HepG2 (cell line): ENCODE data around the gene UBE2O. TPM values are rescaled to one million over a fixed set of nuclear protein-coding genes. Genes with fewer than 3 reads are reported as not detected.

Source experiments
- ATAC-seq: fragments of 200-7000 bp; cut with Tn5 transposase; 3 replicates; pipeline ENCODE4 v1.9.1; 2020; ENCODE audit warnings: mild to moderate bottlenecking, moderate library complexity
- BruUV-seq: library from RNA; stranded (reverse); fragments of 400-500 nt; replicated peaks from 2 replicates; lab custom pipeline; 2021; lab: Mats Ljungman, UMichigan
- CTCF ChIA-PET: fragments of 300-600 bp; formaldehyde crosslinking; extraction: SDS; loops from one replicate; lab custom pipeline; 2021; ENCODE audit warnings: low total read pairs, inconsistent platforms, low intra/inter-chr PET ratio; lab: Yijun Ruan, JAX
- POLR2A ChIA-PET: fragments of 350-600 bp; sonication (Branson Sonifier 250); formaldehyde crosslinking; loops from one replicate; lab custom pipeline; 2020; ENCODE audit warnings: antibody characterized with exemption, inconsistent platforms; lab: Yijun Ruan, JAX
- DNase-seq: peaks from one replicate; pipeline ENCODE4 v3.0.0-alpha.2; 2015; ENCODE audit warnings: low spot score
- FAIRE-seq: peaks from 3 replicates; lab custom pipeline; 2011; peaks lifted over from hg19 to GRCh38; lab: Jason Lieb, UNC
- H2AFZ ChIP-seq: one replicate; pipeline ENCODE4 v1.6.1; 2011; ENCODE audit warnings: low read length, inconsistent platforms
- H3K27ac ChIP-seq: fragments of 300-600 bp; 3 replicates; pipeline ENCODE4 v1.8.0; 2011; ENCODE audit warnings: mixed run types, mild to moderate bottlenecking, mixed read lengths, low read length, inconsistent platforms; ENCODE audit not compliant: insufficient read depth; ENCODE audit errors: extremely low read length
- H3K27me3 ChIP-seq, 2 experiments: fragments of 200-600 bp in 1 of 2; 2 replicates in 1 of 2; 3 replicates in 1 of 2; pipeline versions ENCODE4 v1.6.0 to v1.8.0; 2011; ENCODE audit warnings: low read length in 2 of 2, mild to moderate bottlenecking in 2 of 2, moderate library complexity in 2 of 2, inconsistent platforms in 1 of 2; ENCODE audit not compliant: insufficient read depth in 2 of 2, control insufficient read depth in 1 of 2
- H3K36me3 ChIP-seq, 2 experiments: fragments of 200-600 bp in 1 of 2; replicated peaks in 1 of 2; 2 replicates in 1 of 2; 3 replicates in 1 of 2; pipeline versions ENCODE4 v1.5.1 to v1.8.0; 2011; ENCODE audit warnings: low read length in 2 of 2, inconsistent platforms in 1 of 2; ENCODE audit not compliant: insufficient read depth in 2 of 2, control insufficient read depth in 1 of 2
- H3K4me1 ChIP-seq: 2 replicates; pipeline ENCODE4 v1.5.1; 2012; ENCODE audit warnings: low read length, inconsistent platforms; ENCODE audit not compliant: insufficient read depth
- H3K4me2 ChIP-seq: 2 replicates; pipeline ENCODE4 v1.6.0; 2011; ENCODE audit warnings: low read depth, low read length, inconsistent platforms
- H3K4me3 ChIP-seq, 3 experiments: fragments of 200-600 bp in 1 of 3; sonication (generic), shearing (Covaris generic) in 1 of 3; replicated peaks in 1 of 3; 2 replicates each; pipeline ENCODE4 v1.5.1; 2011 to 2016; ENCODE audit warnings: low read length in 3 of 3, inconsistent platforms in 2 of 3, low read depth in 2 of 3, mild to moderate bottlenecking in 2 of 3, control low read depth in 1 of 3, mixed read lengths in 1 of 3; ENCODE audit not compliant: insufficient read depth in 1 of 3
- H3K79me2 ChIP-seq: one replicate; pipeline ENCODE4 v1.6.1; 2011; ENCODE audit warnings: low read length, inconsistent platforms; ENCODE audit not compliant: insufficient read depth
- H3K9ac ChIP-seq: 2 replicates; pipeline ENCODE4 v1.6.0; 2011; ENCODE audit warnings: mild to moderate bottlenecking, low read depth, low read length, inconsistent platforms; ENCODE audit not compliant: insufficient read depth
- H3K9me3 ChIP-seq: 2 replicates; pipeline ENCODE4 v1.5.1; 2012; ENCODE audit warnings: mild to moderate bottlenecking, low read length
- H4K20me1 ChIP-seq: 2 replicates; pipeline ENCODE4 v1.6.0; 2011; ENCODE audit warnings: inconsistent platforms, mild to moderate bottlenecking, low read length, moderate library complexity; ENCODE audit not compliant: insufficient read depth
- IRF2 ChIP-seq: IDR thresholded peaks from 2 replicates; pipeline ENCODE4 v1.6.1; 2018; ENCODE audit warnings: missing genetic modification reagents, missing compliant biosample characterization
- JUN ChIP-seq: sonication (generic); formaldehyde crosslinking; IDR thresholded peaks from 2 replicates; pipeline ENCODE4 v1.4.0; 2020; ENCODE audit warnings: mild to moderate bottlenecking, missing genetic modification reagents
- NONO ChIP-seq, 2 experiments: fragments of 450-650 bp in 1 of 2; sonication (generic) in 1 of 2; formaldehyde crosslinking in 1 of 2; IDR thresholded peaks in 1 of 2; conservative IDR thresholded peaks in 1 of 2; 2 replicates each; pipeline versions ENCODE4 v1.6.1 to v1.8.0; 2017 to 2022; ENCODE audit warnings: mild to moderate bottlenecking in 1 of 2, missing genetic modification reagents in 1 of 2, moderate library complexity in 1 of 2
- PTBP1 ChIP-seq: fragments of 200-400 bp; formaldehyde crosslinking; IDR thresholded peaks from 2 replicates; pipeline ENCODE4 v1.6.1; 2018; ENCODE audit warnings: low read length, low read depth; ENCODE audit not compliant: poor library complexity, severe bottlenecking
- SALL1 ChIP-seq: sonication (generic); formaldehyde crosslinking; IDR thresholded peaks from 2 replicates; pipeline ENCODE4 v1.8.0; 2022; ENCODE audit warnings: mild to moderate bottlenecking, missing genetic modification reagents
- SUZ12 ChIP-seq: fragments of 150-350 bp; IDR thresholded peaks from 2 replicates; pipeline ENCODE4 v1.6.1; 2014; ENCODE audit warnings: low read depth, low read length
- TCF7L2 ChIP-seq: IDR thresholded peaks from 2 replicates; pipeline ENCODE4 v1.6.1; 2011; ENCODE audit warnings: mild to moderate bottlenecking, low read depth, low read length, moderate library complexity
- ZNF10 ChIP-seq: sonication (generic); formaldehyde crosslinking; IDR thresholded peaks from 2 replicates; pipeline ENCODE4 v1.4.0; 2020; ENCODE audit warnings: mild to moderate bottlenecking, low read depth, missing genetic modification reagents, borderline replicate concordance
- ZNF720 ChIP-seq: sonication (generic); formaldehyde crosslinking; IDR thresholded peaks from 2 replicates; pipeline ENCODE4 v1.4.0; 2020; ENCODE audit warnings: missing genetic modification reagents
- WGBS: methylation state at CpG from one replicate; pipeline ENCODE4 v1.1.6; 2017; ENCODE audit warnings: low lambda C conversion rate; 5-methylcytosine and 5-hydroxymethylcytosine counted together
- in situ Hi-C: cut with HindIII; loops from 2 replicates; pipeline ENCODE4 v1.10.0; 2017; ENCODE audit warnings: low pct_unique_long_range_greater_than_20kb; ENCODE audit not compliant: extremely low pct_ligation_motif_present
- intact Hi-C: fragments of 100-400 bp; cut with micrococcal nuclease; formaldehyde crosslinking; loops from one replicate; pipeline ENCODE4 v1.10.0; 2022; ENCODE audit not compliant: unreplicated experiment
- polyA plus RNA-seq, 8 experiments: library from polyadenylated mRNA; depleted of rRNA in 3 of 8; stranded (reverse) in 7 of 8; unstranded in 1 of 8; fragments of >200 nt; fragmentation: Illumina TruSeq in 4 of 8; extraction: Trizol in 4 of 8; gene quantifications; 2 replicates each; pipeline versions ENCODE4 v1.2.1 to v1.2.3, GENCODE V29; 2011 to 2016; ENCODE audit warnings: low read depth in 4 of 8, missing spikeins in 1 of 8, mixed read lengths in 1 of 8; ENCODE audit not compliant: insufficient read depth in 1 of 8
- total RNA-seq, 5 experiments: library from RNA; depleted of rRNA; stranded (reverse); fragments of >200 nt; fragmentation: Illumina TruSeq; extraction: Trizol; gene quantifications; 2 replicates each; pipeline ENCODE4 v1.2.3, GENCODE V29; 2016; ENCODE audit warnings: low read depth in 1 of 5
- TF ChIP-seq, protein P1 (sequence below): sonication (generic); formaldehyde crosslinking; IDR thresholded peaks from 2 replicates; pipeline ENCODE4 v1.5.1; 2020; ENCODE audit warnings: mild to moderate bottlenecking, moderate library complexity, missing genetic modification reagents
- TF ChIP-seq, protein P2 (sequence below): sonication (generic); formaldehyde crosslinking; IDR thresholded peaks from 2 replicates; pipeline ENCODE4 v1.5.1; 2020; ENCODE audit warnings: mild to moderate bottlenecking, missing genetic modification reagents, borderline replicate concordance
- TF ChIP-seq, protein P3 (sequence below): IDR thresholded peaks from 2 replicates; pipeline ENCODE4 v1.6.1; 2012; ENCODE audit warnings: inconsistent platforms

UBE2O gene
- total and polyA plus RNA-seq, 2 of the 13 experiments (the other 11 are each of a cell fraction or from before 2014, with no cell fraction given): 21.5 to 23.5 TPM

DNA sequence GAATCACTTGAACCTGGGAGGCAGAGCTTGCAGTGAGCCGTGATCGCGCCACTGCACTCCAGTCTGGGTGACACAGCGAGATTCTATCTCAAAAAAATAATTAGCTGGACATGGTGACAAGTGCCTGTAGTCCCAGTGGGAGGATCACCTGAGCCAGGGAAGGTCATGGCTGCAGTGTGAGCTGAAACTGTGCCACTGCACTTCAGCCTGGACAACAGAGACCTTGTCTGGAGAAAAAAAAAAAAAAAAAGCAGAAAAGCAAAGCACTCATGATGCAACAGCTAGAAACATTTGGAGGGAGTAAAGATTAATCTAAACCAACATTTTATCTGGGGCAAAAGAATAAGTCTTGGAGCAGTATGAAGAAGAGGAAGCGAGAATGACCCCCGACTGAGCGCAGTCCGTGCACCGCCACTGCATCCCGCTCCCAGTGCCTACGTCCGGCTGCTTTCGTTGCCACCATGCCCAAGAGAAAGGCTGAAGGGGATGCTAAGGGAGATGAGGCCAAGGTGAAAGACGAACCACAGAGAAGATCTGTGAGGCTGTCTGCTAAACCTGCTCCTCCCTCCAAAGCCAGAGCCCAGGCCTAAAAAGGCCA, 107.5 kb downstream of the UBE2O start (continued):
- TF ChIP-seq NONO (IDR thresholded peaks at IDR 0.05): no peak
- no peak for TF ChIP-seq NONO (CRISPR knock-in tag; conservative IDR thresholded peaks at IDR 0.05)
- TF ChIP-seq ZNF720 (CRISPR knock-in tag): no peak

DNA sequence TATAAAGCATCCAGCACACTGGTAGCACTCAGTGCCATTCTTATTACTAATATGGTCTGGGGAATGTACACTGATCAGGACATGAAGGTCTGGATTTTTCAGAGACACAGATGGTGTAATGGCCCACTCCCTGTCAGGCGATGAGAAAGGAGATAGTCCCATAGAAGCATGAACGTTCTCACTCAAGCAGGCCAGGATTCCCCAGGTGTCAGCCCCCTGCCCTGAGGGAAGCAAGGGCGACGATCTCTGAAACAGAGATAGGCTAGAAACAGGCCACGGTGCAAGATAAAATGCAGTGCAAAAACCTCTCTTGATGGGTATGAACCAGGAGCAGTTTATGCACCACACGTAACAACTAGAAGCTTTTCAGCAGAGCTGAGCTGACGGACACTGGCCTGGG, 109.8 kb downstream of the UBE2O start:
- no peak for ATAC-seq
- Histone ChIP-seq H3K36me3 (peaks cover 35 to 73% of the 10 kb centered on the region in 2 experiments), H2AFZ (no peak overlapping the region), H3K27me3 (no peaks in the 10 kb centered on the region), H3K27ac (no peak overlapping the region), H3K4me1 (peaks cover 27% of the 10 kb centered on the region), H3K9ac (no peak overlapping the region), H3K79me2 (peaks cover 56% of the 10 kb centered on the region), H3K4me2 (no peak overlapping the region), H3K9me3 (no peaks in the 10 kb centered on the region), H4K20me1 (peaks cover 5% of the 10 kb centered on the region), H3K4me3 (no peak overlapping the region)
- intact Hi-C loops (no loop called here), in situ Hi-C loops (no loop called here)
- no TSS peak for BruUV-seq
- WGBS: 96% methylated on average over 7 of the region's 7 CpGs
- POLR2A ChIA-PET: interaction anchor here (3.0 to 4.4 kb wide), 2 partner anchors 10 to 40 kb away, joined by 32 to 89 read pairs; partner anchors contain the start of genes PRPSAP1 and SPHK1
- CTCF ChIA-PET: no interaction called here
- no peak for FAIRE-seq
- TF ChIP-seq IRF2 (CRISPR knock-in tag) (no peak), ZNF10 (CRISPR knock-in tag) (no peak), PTBP1 (no peak), JUN (CRISPR knock-in tag) (no peak), TCF7L2 (no peak), SUZ12 (no peak), SALL1 (CRISPR knock-in tag) (no peak)
- TF ChIP-seq, protein P1, sequence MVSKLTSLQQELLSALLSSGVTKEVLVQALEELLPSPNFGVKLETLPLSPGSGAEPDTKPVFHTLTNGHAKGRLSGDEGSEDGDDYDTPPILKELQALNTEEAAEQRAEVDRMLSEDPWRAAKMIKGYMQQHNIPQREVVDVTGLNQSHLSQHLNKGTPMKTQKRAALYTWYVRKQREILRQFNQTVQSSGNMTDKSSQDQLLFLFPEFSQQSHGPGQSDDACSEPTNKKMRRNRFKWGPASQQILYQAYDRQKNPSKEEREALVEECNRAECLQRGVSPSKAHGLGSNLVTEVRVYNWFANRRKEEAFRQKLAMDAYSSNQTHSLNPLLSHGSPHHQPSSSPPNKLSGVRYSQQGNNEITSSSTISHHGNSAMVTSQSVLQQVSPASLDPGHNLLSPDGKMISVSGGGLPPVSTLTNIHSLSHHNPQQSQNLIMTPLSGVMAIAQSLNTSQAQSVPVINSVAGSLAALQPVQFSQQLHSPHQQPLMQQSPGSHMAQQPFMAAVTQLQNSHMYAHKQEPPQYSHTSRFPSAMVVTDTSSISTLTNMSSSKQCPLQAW (CRISPR knock-in tag): no peak
- TF ChIP-seq, protein P2, sequence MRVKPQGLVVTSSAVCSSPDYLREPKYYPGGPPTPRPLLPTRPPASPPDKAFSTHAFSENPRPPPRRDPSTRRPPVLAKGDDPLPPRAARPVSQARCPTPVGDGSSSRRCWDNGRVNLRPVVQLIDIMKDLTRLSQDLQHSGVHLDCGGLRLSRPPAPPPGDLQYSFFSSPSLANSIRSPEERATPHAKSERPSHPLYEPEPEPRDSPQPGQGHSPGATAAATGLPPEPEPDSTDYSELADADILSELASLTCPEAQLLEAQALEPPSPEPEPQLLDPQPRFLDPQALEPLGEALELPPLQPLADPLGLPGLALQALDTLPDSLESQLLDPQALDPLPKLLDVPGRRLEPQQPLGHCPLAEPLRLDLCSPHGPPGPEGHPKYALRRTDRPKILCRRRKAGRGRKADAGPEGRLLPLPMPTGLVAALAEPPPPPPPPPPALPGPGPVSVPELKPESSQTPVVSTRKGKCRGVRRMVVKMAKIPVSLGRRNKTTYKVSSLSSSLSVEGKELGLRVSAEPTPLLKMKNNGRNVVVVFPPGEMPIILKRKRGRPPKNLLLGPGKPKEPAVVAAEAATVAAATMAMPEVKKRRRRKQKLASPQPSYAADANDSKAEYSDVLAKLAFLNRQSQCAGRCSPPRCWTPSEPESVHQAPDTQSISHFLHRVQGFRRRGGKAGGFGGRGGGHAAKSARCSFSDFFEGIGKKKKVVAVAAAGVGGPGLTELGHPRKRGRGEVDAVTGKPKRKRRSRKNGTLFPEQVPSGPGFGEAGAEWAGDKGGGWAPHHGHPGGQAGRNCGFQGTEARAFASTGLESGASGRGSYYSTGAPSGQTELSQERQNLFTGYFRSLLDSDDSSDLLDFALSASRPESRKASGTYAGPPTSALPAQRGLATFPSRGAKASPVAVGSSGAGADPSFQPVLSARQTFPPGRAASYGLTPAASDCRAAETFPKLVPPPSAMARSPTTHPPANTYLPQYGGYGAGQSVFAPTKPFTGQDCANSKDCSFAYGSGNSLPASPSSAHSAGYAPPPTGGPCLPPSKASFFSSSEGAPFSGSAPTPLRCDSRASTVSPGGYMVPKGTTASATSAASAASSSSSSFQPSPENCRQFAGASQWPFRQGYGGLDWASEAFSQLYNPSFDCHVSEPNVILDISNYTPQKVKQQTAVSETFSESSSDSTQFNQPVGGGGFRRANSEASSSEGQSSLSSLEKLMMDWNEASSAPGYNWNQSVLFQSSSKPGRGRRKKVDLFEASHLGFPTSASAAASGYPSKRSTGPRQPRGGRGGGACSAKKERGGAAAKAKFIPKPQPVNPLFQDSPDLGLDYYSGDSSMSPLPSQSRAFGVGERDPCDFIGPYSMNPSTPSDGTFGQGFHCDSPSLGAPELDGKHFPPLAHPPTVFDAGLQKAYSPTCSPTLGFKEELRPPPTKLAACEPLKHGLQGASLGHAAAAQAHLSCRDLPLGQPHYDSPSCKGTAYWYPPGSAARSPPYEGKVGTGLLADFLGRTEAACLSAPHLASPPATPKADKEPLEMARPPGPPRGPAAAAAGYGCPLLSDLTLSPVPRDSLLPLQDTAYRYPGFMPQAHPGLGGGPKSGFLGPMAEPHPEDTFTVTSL (CRISPR knock-in tag): no peak
- TF ChIP-seq, protein P3, sequence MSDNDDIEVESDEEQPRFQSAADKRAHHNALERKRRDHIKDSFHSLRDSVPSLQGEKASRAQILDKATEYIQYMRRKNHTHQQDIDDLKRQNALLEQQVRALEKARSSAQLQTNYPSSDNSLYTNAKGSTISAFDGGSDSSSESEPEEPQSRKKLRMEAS: no peak
- DNase-seq: no peak
